Stimulated activated CD4-positive, alpha-beta T cell treated with anti-CD3 and anti-CD28 coated beads, TNF-alpha, amount 100 ng/mL, for 1 hour (primary cell): ENCODE measurements around the gene DDX56.
"Not testable (repeated sequence)": the region's sequence is repeated elsewhere in the genome, so short reads cannot be mapped to it uniquely, and the experiment has no call there.

ENCODE experiments used
- DNase-seq, 3 donors: peaks; one replicate each; pipeline ENCODE4 v3.0.0-alpha.2; 2020; ENCODE audit warnings: low read depth in 3 of 3, low spot score in 1 of 3

Gene DDX56

GRCh38 chr7:44563171-44563679, 10.5 kb downstream of the DDX56 start:
- no peak for DNase-seq

- DNase-seq, result not testable (repeated sequence)
Observed at GRCh38 chr7:44562622-44562962, 11.1 kb downstream of the DDX56 start.

DNA sequence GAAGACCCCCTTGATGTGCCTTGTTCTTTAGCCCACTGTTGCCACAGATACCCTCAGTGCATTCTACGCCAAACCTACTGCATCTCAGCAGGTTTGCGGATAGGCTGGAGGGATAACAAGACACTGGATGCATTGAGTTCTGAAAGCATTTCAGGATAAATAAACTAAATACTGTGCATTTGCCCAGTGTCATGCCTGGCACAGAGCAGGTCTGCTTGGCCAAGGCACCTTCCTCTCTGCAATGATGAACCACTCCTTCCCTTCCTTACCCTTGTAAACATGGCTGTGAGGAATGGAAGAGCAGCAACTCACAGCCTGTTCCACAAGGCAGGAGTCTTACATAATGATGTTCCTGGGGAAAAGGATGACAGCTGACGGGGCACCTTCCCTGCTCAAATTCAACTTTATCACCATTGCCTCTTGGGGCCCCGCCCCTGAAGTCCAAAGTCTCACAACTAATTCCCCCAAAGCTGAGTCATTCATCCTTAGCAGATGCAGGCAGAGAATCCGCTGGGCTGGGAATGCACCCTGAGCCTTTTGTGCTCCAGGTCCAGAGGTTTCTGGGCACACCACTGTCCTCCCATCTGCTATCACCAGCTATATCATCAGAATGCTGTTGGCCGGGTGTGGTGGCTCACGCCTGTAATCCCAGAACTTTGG, 11.6 kb downstream of the DDX56 start:
- no peak for DNase-seq

DNA sequence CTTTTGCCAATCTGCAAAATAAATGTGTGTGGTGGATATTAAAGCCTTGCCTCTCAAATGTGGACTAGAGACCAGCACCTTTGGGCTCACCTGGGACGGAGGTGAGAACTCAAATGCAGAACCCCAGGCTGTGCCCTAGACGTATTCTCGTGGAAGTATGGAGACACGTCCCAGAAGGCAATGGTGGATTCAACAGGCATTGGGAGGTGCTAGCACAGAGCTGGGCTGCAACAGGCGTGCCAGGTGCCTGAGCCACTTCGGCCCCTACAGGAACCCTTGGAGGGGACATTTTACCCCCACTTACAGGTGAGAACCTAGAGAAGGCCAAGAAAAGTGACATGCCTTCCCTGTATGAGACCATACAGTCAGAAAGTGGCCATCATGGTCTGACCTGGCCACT, 12.2 kb downstream of the DDX56 start:
- no peak for DNase-seq

DNA sequence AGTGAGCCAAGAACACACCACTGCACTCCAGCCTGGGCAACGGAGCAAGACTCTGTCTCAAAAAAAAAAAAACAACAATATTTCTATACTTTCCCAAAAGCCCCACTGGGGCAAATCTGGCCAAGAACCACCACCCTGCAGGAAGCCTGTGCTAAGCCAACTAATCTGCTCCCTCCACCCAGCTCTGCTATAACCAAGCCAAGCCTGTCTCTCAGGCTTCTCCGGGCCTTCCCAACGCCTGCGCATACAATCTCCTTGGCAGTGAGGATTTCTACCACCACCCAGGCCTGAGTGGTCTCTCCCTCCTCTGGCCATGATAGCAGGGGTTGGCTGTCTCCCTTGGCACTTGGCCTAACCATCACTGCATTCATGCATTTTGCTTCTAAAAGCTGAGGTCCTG, 14.2 kb downstream of the DDX56 start:
- DNase-seq, result no peak

DNA sequence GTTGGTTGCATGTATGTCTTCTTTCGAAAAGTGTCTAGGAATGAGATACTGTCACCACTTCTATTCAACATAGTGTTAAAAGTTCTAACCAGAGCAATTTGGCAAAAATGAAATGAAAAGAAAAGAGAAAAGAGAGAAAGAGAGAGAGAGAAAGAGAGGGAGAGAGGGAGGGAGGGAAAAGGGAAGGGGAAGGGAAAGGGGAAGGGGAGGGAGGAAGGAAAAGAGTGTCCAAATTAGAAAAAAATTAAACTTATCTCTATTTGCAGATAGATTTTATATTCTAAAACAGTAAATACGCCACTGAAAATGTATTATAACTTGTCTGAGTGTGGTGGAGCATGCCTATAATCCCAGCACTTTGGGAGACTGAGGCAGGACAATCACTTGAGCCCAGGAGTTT, 16.2 kb downstream of the DDX56 start:
- no peak for DNase-seq

GRCh38 chr7:44555350-44555749, 18.4 kb downstream of the DDX56 start:
- no peak for DNase-seq

- DNase-seq, result not testable (repeated sequence)
Observed at GRCh38 chr7:44552473-44553005, 21.2 kb downstream of the DDX56 start.

- DNase-seq, result no peak
Observed at GRCh38 chr7:44549457-44549856, 24.3 kb downstream of the DDX56 start.

- DNase-seq, result no peak
Observed at GRCh38 chr7:44548893-44549292, 24.8 kb downstream of the DDX56 start.

GRCh38 chr7:44547536-44548231, 26.0 kb downstream of the DDX56 start:
- no peak for DNase-seq

GRCh38 chr7:44541876-44542610, 31.7 kb downstream of the DDX56 start:
- DNase-seq, result no peak

- no peak for DNase-seq
Observed at GRCh38 chr7:44541028-44541869, 32.5 kb downstream of the DDX56 start, which contains the start of gene NPC1L1. NPC1L1 (minus strand) TSS chr7:44541330; CDS start chr7:44541259, 71 bp downstream.

- DNase-seq, result no peak
Observed at GRCh38 chr7:44540592-44541027, 33.1 kb downstream of the DDX56 start.

DNA sequence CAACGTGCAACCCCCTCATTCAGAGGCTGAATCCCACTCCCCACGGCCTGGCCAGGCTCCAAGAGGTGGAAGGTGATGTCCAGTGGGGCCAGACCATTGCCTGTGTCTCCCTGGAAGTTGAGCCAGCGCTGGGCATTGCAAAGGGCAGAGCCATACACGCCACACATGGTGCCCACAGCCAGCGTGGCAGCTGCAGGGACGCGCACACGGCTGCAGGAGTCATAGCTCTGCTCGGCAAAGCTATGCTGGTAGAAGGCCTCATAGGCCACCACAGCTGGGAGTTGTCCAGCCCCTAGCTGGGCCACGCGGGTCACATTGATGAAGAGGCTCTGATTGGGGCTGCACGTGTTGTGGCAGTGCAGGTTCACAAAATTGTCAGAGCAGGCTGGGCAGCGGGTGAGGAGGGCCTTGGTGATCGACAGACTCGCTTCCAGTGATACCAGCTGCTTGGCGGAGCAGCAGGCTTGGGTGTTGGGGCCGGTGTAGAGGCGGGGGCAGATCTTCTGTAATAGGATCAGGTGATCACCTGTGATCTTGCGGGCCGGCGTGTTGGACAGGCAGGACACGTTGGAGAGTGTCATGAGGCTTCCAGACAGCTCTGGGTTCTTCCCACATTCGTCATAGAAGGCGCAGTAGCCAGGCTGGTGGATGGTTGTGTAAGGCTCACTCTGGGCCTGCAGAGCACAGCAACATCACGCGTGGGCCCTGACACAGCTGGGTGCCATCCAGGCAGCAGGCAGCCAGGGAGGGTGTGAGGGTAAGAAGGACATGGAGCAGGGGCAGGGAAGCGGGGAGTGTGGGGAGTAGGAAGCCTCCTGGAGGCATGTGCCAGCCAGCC, 33.8 kb downstream of the DDX56 start:
- DNase-seq, result no peak

DNA sequence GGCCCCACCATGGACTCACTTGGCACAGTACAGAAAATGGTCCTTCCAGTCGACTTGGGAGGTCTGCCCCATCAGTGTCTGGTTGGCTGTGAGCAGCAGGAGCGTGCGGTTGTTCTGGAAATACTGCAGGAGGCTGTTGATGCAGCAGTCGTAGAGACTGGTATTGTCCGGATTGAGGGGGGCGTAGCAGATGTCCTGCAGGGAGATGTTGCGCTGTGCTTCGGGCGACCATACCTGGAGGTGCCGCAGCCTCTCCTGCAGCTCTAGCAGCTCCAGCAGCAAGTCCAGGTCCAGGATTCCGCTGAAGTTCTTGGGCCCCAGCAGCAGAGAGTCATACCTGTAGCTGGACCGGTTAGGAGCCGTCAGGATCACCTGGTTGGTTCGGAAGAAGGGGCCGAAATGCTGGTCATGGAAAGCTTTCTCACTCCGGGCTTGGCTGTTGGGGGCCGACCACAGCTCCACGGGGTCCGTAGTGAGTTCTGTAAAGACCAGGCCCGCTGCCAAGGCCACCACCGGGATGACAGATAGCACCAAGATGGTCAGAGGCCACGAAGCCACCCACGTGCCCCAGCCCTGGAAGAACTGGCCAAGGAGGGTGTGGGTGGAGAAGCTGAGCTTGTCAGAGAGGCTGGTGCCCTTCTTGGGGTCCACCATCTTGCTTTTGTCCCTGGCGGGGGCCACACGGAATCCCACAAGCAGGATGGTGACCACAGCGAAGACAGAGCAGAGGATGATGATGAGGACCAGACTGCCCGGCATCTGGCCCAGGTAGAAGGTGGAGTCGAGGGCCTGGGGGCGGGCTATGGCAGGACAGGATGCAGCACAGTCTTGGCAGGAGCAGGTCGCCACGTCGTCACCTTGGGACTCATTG, 34.7 kb downstream of the DDX56 start:
- no peak for DNase-seq

DNA sequence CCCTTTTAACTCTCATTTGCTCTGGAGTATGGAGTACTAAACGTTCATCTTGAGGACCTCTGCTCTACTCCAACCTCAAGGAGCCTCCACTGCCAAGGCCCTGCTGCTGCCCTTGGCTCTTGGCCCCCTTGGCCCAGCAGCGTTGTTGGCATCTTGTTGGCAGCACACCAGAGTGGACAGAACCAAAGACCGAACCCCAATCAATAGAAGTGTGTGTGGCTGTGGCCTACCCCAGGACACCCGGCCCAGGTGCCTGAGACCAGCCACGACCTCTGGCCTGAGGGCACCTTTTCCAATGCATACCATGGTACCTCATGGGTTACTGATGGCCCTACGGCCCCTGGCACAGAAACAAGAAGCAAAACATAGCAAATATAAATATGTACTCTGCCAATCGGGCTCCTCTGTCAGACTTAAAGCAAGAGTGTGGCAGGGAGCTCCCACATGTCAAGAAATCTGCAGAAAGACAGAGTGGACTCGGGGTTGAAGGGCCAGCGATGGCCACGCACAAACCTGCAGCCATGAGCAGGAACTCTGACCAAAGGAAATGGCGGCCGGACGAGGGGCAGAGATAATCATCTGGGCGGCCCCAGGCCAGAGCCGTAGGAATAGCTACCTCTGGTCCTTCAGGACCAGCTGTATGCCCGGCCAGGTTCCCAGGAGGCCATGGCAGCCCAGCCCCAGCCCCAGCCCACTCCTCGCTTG, 35.5 kb downstream of the DDX56 start:
- DNase-seq, result no peak

DNA sequence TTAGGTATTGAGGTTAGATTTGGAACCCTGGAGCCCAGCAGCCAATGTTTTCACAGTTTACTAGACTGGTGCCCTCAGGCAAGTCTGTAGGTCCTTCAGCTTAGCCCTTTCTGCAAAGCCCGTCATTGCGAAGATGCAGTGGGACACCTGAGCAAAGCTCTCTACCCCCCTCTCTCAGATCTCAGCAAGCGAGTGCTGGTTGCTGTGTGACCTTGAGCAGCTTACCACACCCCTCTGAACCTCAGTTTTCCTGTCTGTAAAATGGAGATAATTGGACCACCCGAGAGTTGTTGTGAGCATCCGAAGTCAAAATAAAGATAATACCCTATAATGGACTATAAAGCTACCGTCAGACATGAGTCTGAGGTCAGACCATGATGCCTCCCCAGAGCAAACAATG, 36.3 kb downstream of the DDX56 start:
- DNase-seq, result no peak
